GM23338 (cell line): ENCODE measurements around the gene MINK1.

Experiments used
- CREB1 ChIP-seq: fragments of 250-450 bp; sonication (Bioruptor Pico); IDR thresholded peaks from 2 replicates; pipeline ENCODE4 v1.5.0; 2020; ENCODE audit warnings: low read depth, mild to moderate bottlenecking, moderate library complexity
- CTCF ChIP-seq, 2 experiments: fragments of 200-600 bp in 1 of 2; sonication (generic) in 1 of 2; conservative IDR thresholded peaks; 2 replicates each; pipeline versions ENCODE4 v1.5.1 to v1.6.1; 2016 to 2017; ENCODE audit warnings: antibody characterized with exemption in 2 of 2, low read depth in 2 of 2, mild to moderate bottlenecking in 2 of 2, moderate library complexity in 1 of 2
- ETS1 ChIP-seq: IDR thresholded peaks from 2 replicates; pipeline ENCODE4 v1.6.1; 2016; ENCODE audit warnings: antibody characterized with exemption
- EZH2 ChIP-seq: fragments of 200-600 bp; sonication (generic); IDR thresholded peaks from one replicate; pipeline ENCODE4 v1.8.0; 2017; ENCODE audit warnings: antibody characterized with exemption, mild to moderate bottlenecking, low read depth; ENCODE audit not compliant: unreplicated experiment
- EZH2phosphoT487 ChIP-seq: fragments of 200-600 bp; sonication (generic); IDR thresholded peaks from one replicate; pipeline ENCODE4 v1.8.1; 2018; ENCODE audit warnings: antibody characterized with exemption; ENCODE audit not compliant: unreplicated experiment
- JUNB ChIP-seq: IDR thresholded peaks from one replicate; pipeline ENCODE4 v1.6.1; 2016; ENCODE audit warnings: antibody characterized with exemption; ENCODE audit not compliant: unreplicated experiment
- POLR2AphosphoS5 ChIP-seq: IDR thresholded peaks from 2 replicates; pipeline ENCODE4 v1.6.1; 2016; ENCODE audit warnings: antibody characterized with exemption, low read depth
- REST ChIP-seq: IDR thresholded peaks from one replicate; pipeline ENCODE4 v1.6.1; 2018; ENCODE audit warnings: antibody characterized with exemption; ENCODE audit not compliant: unreplicated experiment
- ZNF114 ChIP-seq: fragments of 250-450 bp; sonication (Bioruptor Pico); IDR thresholded peaks from 2 replicates; pipeline ENCODE4 v1.5.0; 2020; ENCODE audit warnings: mild to moderate bottlenecking, moderate library complexity
- ZNF331 ChIP-seq: fragments of 250-450 bp; sonication (Bioruptor Pico); IDR thresholded peaks from 2 replicates; pipeline ENCODE4 v1.5.0; 2020; ENCODE audit warnings: low read depth, mild to moderate bottlenecking, moderate library complexity
- ZNF462 ChIP-seq: fragments of 250-450 bp; sonication (Bioruptor Pico); IDR thresholded peaks from 2 replicates; pipeline ENCODE4 v1.5.0; 2020; ENCODE audit warnings: mild to moderate bottlenecking, moderate library complexity

- TF ChIP-seq EZH2 = no peak
- no peak for TF ChIP-seq CTCF (conservative IDR thresholded peaks at IDR 0.05; ENCODE audit: low read depth in 2 of 2)
- no peak for TF ChIP-seq POLR2AphosphoS5
- TF ChIP-seq CREB1 = no peak
- TF ChIP-seq JUNB = no peak
- no peak for TF ChIP-seq ZNF331 (CRISPR knock-in tag)
- TF ChIP-seq REST = no peak
- no peak for TF ChIP-seq EZH2phosphoT487
- no peak for TF ChIP-seq ZNF114 (CRISPR knock-in tag)
- TF ChIP-seq ETS1 = no peak
- no peak for TF ChIP-seq ZNF462 (CRISPR knock-in tag)
These were observed 26.9 kb downstream of the MINK1 start for GRCh38 chr17:4859816-4860625.
